Esophagus squamous epithelium (tissue), 5 donors: ENCODE measurements around the gene PNO1. TPM values are rescaled to one million over a fixed set of nuclear protein-coding genes. Genes with fewer than 3 reads are reported as not detected.
"Not testable (repeated sequence)": the region's sequence is repeated elsewhere in the genome, so short reads cannot be mapped to it uniquely, and the experiment has no call there.

ENCODE experiments used
- DNase-seq: peaks from one replicate; lab custom pipeline; 2025; lab: John Stamatoyannopoulos, UW
- H3K27ac ChIP-seq, 4 donors: fragments of 200-600 bp; sonication (generic); one replicate each; pipeline ENCODE4 v1.5.1; 2016 to 2019; ENCODE audit warnings: mild to moderate bottlenecking in 1 of 4
- H3K27me3 ChIP-seq, 4 donors: fragments of 200-600 bp; sonication (generic); 1 replicate in 3 of 4; 2 replicates in 1 of 4; pipeline versions ENCODE4 v1.5.1 to v1.6.0; 2017 to 2021; ENCODE audit warnings: antibody characterized with exemption in 1 of 4
- H3K36me3 ChIP-seq, 3 donors: fragments of 200-600 bp; sonication (generic); one replicate each; pipeline ENCODE4 v1.5.1; 2016 to 2019
- H3K4me1 ChIP-seq, 3 donors: fragments of 200-600 bp; sonication (generic); one replicate each; pipeline ENCODE4 v1.5.1; 2017 to 2019
- H3K4me3 ChIP-seq, 4 donors: fragments of 200-600 bp; sonication (generic); 1 replicate in 3 of 4; 2 replicates in 1 of 4; pipeline ENCODE4 v1.5.1; 2016 to 2019; ENCODE audit warnings: mild to moderate bottlenecking in 2 of 4, moderate library complexity in 1 of 4
- H3K9me3 ChIP-seq, 3 donors: fragments of 200-600 bp; sonication (generic); one replicate each; pipeline ENCODE4 v1.5.1; 2016 to 2019
- POLR2A ChIP-seq, 4 donors: fragments of 450-650 bp; IDR thresholded peaks; one replicate each; pipeline ENCODE4 v1.6.1; 2017; ENCODE audit warnings: antibody characterized with exemption in 4 of 4, mild to moderate bottlenecking in 4 of 4, moderate library complexity in 3 of 4
- WGBS, 2 donors: methylation state at CpG; one replicate each; pipeline ENCODE4 v1.1.5; 2018; 5-methylcytosine and 5-hydroxymethylcytosine counted together
- intact Hi-C: fragments of 100-400 bp; cut with DNase I; formaldehyde crosslinking; loops from one replicate; pipeline ENCODE4 v1.15.0; 2022
- total RNA-seq, 4 donors: library from RNA; depleted of rRNA; stranded (reverse); fragments of >200 nt; gene quantifications; one replicate each; pipeline ENCODE4 v1.1.0, GENCODE V29; 2016
- TF ChIP-seq, protein P1 (sequence below), 6 experiments: fragments of 450-650 bp in 4 of 6; fragments of 200-600 bp in 2 of 6; sonication (generic) in 2 of 6; IDR thresholded peaks; one replicate each; pipeline ENCODE4 v1.5.1; 2016 to 2019; ENCODE audit warnings: antibody characterized with exemption in 6 of 6, mild to moderate bottlenecking in 4 of 6, moderate library complexity in 4 of 6
- donor health status: DM: yes; HTN: yes; CAD: no.

Gene PNO1
- total RNA-seq, 4 donors from 2014 or later = 7.9 to 25.6 (median 15.8) TPM

DNA sequence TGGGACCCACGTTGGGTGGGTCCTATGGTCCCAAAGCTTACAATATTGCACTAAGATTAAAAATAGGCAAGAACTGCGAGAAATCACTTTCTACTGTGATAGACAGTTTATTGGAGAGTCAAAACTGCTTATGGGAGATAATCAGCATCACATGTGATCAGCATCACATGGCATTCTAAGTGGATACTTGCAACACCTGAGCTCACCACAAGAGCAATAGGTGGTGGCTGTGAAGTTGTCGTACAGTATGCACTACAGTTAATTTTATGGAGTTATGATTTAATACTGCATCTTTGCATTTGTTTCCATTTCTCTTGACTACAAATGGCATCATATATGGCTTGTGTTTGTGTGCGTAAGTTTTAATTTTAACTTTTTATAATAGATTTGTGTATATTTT is 11.6 kb downstream of the PNO1 start:
- 87 to 92% methylated on average over 3 to 4 of the region's 4 CpGs for WGBS, 2 donors
- peaks cover 0 to 11% (median 0%) of the 10 kb centered on the region in 3 donors for H3K4me1 ChIP-seq
- H3K27me3 ChIP-seq = no peaks in the 10 kb centered on the region
- no peak overlapping the region for H3K27ac ChIP-seq
- TF ChIP-seq, protein P1, sequence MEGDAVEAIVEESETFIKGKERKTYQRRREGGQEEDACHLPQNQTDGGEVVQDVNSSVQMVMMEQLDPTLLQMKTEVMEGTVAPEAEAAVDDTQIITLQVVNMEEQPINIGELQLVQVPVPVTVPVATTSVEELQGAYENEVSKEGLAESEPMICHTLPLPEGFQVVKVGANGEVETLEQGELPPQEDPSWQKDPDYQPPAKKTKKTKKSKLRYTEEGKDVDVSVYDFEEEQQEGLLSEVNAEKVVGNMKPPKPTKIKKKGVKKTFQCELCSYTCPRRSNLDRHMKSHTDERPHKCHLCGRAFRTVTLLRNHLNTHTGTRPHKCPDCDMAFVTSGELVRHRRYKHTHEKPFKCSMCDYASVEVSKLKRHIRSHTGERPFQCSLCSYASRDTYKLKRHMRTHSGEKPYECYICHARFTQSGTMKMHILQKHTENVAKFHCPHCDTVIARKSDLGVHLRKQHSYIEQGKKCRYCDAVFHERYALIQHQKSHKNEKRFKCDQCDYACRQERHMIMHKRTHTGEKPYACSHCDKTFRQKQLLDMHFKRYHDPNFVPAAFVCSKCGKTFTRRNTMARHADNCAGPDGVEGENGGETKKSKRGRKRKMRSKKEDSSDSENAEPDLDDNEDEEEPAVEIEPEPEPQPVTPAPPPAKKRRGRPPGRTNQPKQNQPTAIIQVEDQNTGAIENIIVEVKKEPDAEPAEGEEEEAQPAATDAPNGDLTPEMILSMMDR (IDR thresholded peaks at IDR 0.05) = no peak
- TF ChIP-seq POLR2A (IDR thresholded peaks at IDR 0.05) = no peak
- intact Hi-C loops = no loop called here
- no peaks in the 10 kb centered on the region for H3K9me3 ChIP-seq
- H3K4me3 ChIP-seq = no peak overlapping the region
- H3K36me3 ChIP-seq = peaks cover 0 to 65% (median 10%) of the 10 kb centered on the region in 3 donors
- no peak for DNase-seq

DNA sequence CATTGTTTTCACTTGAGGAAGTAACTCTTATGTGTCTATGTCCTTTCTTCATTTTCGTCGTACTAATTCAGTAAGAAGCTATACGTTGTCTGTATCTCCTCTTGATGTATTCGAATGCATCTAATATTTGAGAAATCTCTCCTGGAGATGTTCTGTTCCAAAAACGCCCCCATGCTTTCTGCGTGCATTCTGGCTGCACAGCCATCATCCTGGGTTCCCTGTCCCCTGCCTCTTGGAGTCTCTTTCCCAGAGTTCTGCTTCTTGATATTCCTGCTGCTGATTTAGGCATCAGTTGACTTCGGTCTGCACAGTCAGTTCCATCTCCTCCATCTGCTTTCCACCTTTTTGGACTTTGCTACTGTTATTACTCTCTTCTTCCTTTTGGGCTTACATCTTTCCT is 13.5 kb downstream of the PNO1 start:
- H3K27me3 ChIP-seq = no peaks in the 10 kb centered on the region
- WGBS, 2 donors = 93 to 94% methylated on average over 7 of the region's 7 CpGs
- H3K9me3 ChIP-seq = no peaks in the 10 kb centered on the region
- no peak overlapping the region for H3K27ac ChIP-seq
- no peak for DNase-seq
- H3K4me3 ChIP-seq = no peak overlapping the region
- H3K4me1 ChIP-seq = peaks cover 0 to 11% (median 0%) of the 10 kb centered on the region in 3 donors
- TF ChIP-seq POLR2A (IDR thresholded peaks at IDR 0.05) = no peak
- TF ChIP-seq, protein P1 (IDR thresholded peaks at IDR 0.05) = no peak
- H3K36me3 ChIP-seq = peaks cover 0 to 68% (median 8%) of the 10 kb centered on the region in 3 donors
- intact Hi-C loops = no loop called here

DNA sequence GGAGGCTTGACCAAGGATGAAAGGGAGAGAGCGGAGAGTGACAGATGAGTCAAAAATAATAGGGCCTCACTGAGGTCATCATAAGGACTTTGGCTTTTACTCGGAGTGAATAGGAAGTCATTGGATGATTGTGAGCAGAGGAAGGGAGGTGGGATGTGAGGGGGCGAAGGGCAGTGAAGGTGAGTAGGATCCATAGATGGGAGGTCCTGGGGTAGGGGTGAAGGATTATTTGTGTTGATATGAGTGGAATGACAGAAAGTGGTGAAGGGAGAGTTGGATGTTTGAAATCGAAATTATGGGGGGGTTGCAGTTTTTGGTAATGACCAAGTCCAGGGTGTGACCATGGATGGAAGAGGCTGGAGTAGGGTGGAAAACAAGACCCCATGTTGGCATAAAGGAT is 14.0 kb downstream of the PNO1 start:
- TF ChIP-seq, protein P1 (IDR thresholded peaks at IDR 0.05) = no peak
- TF ChIP-seq POLR2A (IDR thresholded peaks at IDR 0.05) = no peak
- Histone ChIP-seq H3K27me3 (no peaks in the 10 kb centered on the region), H3K4me1 (peaks cover 0 to 11% (median 0%) of the 10 kb centered on the region in 3 donors), H3K4me3 (no peak overlapping the region), H3K27ac (no peak overlapping the region), H3K9me3 (no peaks in the 10 kb centered on the region), H3K36me3 (peaks cover 0 to 68% (median 8%) of the 10 kb centered on the region in 3 donors)
- intact Hi-C loops = no loop called here
- WGBS, 2 donors = 93 to 94% methylated on average over 4 of the region's 4 CpGs
- DNase-seq = no peak

DNA sequence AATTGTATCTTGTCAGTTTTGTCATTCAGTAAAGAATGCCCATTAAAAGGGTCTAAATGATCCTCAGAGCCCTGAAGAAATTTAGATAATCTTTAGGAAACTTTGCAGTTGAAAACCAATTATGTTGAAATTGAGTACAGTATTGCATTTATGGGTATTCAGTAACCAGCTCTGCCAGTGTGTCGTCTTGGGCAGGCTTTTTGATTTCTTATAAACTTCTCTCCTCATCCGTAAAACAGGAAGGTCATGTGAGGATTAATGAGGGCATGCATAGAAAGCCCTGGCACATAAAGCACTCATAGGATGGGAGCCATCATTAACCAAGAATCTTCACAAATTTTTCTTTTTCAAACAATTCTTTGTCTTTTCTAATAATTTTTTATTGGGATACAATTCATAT is 14.8 kb downstream of the PNO1 start:
- peaks cover 0 to 11% (median 0%) of the 10 kb centered on the region in 3 donors for H3K4me1 ChIP-seq
- H3K27ac ChIP-seq = no peak overlapping the region
- no peak for TF ChIP-seq POLR2A (IDR thresholded peaks at IDR 0.05)
- TF ChIP-seq, protein P1 (IDR thresholded peaks at IDR 0.05) = no peak
- H3K4me3 ChIP-seq = no peak overlapping the region
- no peaks in the 10 kb centered on the region for H3K27me3 ChIP-seq
- peaks cover 0 to 70% (median 6%) of the 10 kb centered on the region in 3 donors for H3K36me3 ChIP-seq
- DNase-seq = no peak
- no peaks in the 10 kb centered on the region for H3K9me3 ChIP-seq
- intact Hi-C loops = no loop called here
- WGBS, 2 donors = 9 to 37% methylated on average over 2 of the region's 2 CpGs

DNA sequence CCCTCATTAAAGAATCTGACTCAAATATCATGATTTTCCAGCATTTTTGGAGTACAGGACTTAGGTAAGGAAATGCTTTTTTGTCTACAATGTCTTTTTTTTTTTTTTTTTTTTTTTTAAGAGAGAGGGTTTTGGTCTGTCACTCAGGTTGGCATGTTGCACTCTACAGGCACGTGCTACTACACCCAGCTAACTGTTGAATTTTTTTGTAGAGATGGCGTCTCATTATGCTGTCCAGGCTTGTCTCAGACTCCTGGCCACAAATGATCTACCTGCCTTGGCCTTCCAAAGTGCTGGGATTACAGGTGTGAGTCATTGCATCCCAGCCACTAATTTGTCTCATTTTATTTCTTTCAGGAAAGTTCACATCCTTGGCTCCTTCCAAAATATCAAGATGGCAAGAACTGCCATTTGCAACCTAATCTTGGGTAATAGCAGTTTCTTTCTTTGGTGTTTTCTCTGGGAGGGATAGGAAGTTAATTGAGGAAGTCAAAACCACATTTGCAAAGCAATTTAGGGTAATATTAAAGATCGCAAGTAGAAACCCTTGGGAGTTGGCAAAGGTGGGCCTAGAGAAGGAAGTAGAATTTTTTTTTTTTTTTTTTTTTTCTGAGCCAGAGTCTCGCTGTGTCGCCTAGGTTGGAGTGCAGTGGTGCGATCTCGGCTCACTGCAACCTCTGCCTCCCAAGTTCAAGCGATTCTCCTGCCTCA is 15.5 kb downstream of the PNO1 start:
- intact Hi-C loops = no loop called here
- DNase-seq = no peak

DNA sequence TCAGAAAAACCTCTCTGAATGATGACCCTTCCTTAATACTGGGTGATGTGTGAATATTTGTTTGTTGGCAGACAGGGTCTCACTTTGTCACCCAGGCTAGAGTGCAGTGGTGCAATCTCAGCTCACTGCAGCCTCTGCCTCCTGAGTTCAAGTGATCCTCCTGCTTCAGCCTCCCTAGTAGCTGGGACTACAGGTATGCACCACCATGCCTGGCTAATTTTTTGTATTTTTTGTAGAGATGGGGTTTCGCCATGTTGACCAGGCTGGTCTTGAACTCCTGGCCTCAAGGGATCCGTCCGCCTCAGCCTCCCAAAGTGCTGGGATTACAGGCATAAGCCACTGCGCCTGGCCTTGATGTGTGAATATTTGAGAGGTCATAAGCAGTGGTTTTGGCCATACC is 17.5 kb downstream of the PNO1 start:
- H3K27ac ChIP-seq, H3K27me3 ChIP-seq, intact Hi-C loops, H3K4me3 ChIP-seq, DNase-seq, H3K9me3 ChIP-seq: not testable (repeated sequence)
- Histone ChIP-seq H3K4me1 (peaks cover 0 to 19% (median 0%) of the 10 kb centered on the region in 3 donors), H3K36me3 (peaks cover 0 to 84% (median 0%) of the 10 kb centered on the region in 3 donors)
- 80 to 97% methylated on average over 1 to 4 of the region's 4 CpGs for whole genome bisulfite sequencing, 2 donors

More for the DNA sequence above, 15.5 kb downstream of the PNO1 start:
- no peak for TF ChIP-seq POLR2A (IDR thresholded peaks at IDR 0.05)
- TF ChIP-seq, protein P1 (IDR thresholded peaks at IDR 0.05) = no peak
- Histone ChIP-seq H3K4me3 (no peak overlapping the region), H3K27ac (no peak overlapping the region), H3K4me1 (peaks cover 0 to 11% (median 0%) of the 10 kb centered on the region in 3 donors), H3K27me3 (no peaks in the 10 kb centered on the region), H3K36me3 (peaks cover 0 to 70% (median 0%) of the 10 kb centered on the region in 3 donors), H3K9me3 (no peaks in the 10 kb centered on the region)
- 71 to 72% methylated on average over 8 of the region's 8 CpGs for WGBS, 2 donors
